Esophagus squamous epithelium (tissue), 5 donors: ENCODE results near the gene HIKESHI. TPM values are rescaled to one million over a fixed set of nuclear protein-coding genes. Genes with fewer than 3 reads are reported as not detected.

Source experiments
- DNase-seq: peaks from one replicate; lab custom pipeline; 2025; lab: John Stamatoyannopoulos, UW
- H3K27ac ChIP-seq, 4 donors: fragments of 200-600 bp; sonication (generic); one replicate each; pipeline ENCODE4 v1.5.1; 2016 to 2019; ENCODE audit warnings: mild to moderate bottlenecking in 1 of 4
- H3K27me3 ChIP-seq, 4 donors: fragments of 200-600 bp; sonication (generic); 1 replicate in 3 of 4; 2 replicates in 1 of 4; pipeline versions ENCODE4 v1.5.1 to v1.6.0; 2017 to 2021; ENCODE audit warnings: antibody characterized with exemption in 1 of 4
- H3K36me3 ChIP-seq, 3 donors: fragments of 200-600 bp; sonication (generic); one replicate each; pipeline ENCODE4 v1.5.1; 2016 to 2019
- H3K4me1 ChIP-seq, 3 donors: fragments of 200-600 bp; sonication (generic); one replicate each; pipeline ENCODE4 v1.5.1; 2017 to 2019
- H3K4me3 ChIP-seq, 4 donors: fragments of 200-600 bp; sonication (generic); 1 replicate in 3 of 4; 2 replicates in 1 of 4; pipeline ENCODE4 v1.5.1; 2016 to 2019; ENCODE audit warnings: mild to moderate bottlenecking in 2 of 4, moderate library complexity in 1 of 4
- H3K9me3 ChIP-seq, 3 donors: fragments of 200-600 bp; sonication (generic); one replicate each; pipeline ENCODE4 v1.5.1; 2016 to 2019
- POLR2A ChIP-seq, 4 donors: fragments of 450-650 bp; IDR thresholded peaks; one replicate each; pipeline ENCODE4 v1.6.1; 2017; ENCODE audit warnings: antibody characterized with exemption in 4 of 4, mild to moderate bottlenecking in 4 of 4, moderate library complexity in 3 of 4
- WGBS, 2 donors: methylation state at CpG; one replicate each; pipeline ENCODE4 v1.1.5; 2018; 5-methylcytosine and 5-hydroxymethylcytosine counted together
- intact Hi-C: fragments of 100-400 bp; cut with DNase I; formaldehyde crosslinking; loops from one replicate; pipeline ENCODE4 v1.15.0; 2022
- total RNA-seq, 4 donors: library from RNA; depleted of rRNA; stranded (reverse); fragments of >200 nt; gene quantifications; one replicate each; pipeline ENCODE4 v1.1.0, GENCODE V29; 2016
- TF ChIP-seq, protein P1 (sequence below), 6 experiments: fragments of 450-650 bp in 4 of 6; fragments of 200-600 bp in 2 of 6; sonication (generic) in 2 of 6; IDR thresholded peaks; one replicate each; pipeline ENCODE4 v1.5.1; 2016 to 2019; ENCODE audit warnings: antibody characterized with exemption in 6 of 6, mild to moderate bottlenecking in 4 of 6, moderate library complexity in 4 of 6
- donor health status: DM: yes; HTN: yes; CAD: no.

The HIKESHI gene
- total RNA-seq, 4 donors from 2014 or later = 22.4 to 35.7 (median 33.9) TPM

- Histone ChIP-seq H3K4me3 (no peak overlapping the region), H3K27me3 (no peaks in the 10 kb centered on the region), H3K27ac (no peak overlapping the region), H3K4me1 (no peaks in the 10 kb centered on the region), H3K36me3 (peaks cover 0 to 93% (median 7%) of the 10 kb centered on the region in 3 donors), H3K9me3 (no peaks in the 10 kb centered on the region)
- intact Hi-C loops = no loop called here
- TF ChIP-seq, protein P1, sequence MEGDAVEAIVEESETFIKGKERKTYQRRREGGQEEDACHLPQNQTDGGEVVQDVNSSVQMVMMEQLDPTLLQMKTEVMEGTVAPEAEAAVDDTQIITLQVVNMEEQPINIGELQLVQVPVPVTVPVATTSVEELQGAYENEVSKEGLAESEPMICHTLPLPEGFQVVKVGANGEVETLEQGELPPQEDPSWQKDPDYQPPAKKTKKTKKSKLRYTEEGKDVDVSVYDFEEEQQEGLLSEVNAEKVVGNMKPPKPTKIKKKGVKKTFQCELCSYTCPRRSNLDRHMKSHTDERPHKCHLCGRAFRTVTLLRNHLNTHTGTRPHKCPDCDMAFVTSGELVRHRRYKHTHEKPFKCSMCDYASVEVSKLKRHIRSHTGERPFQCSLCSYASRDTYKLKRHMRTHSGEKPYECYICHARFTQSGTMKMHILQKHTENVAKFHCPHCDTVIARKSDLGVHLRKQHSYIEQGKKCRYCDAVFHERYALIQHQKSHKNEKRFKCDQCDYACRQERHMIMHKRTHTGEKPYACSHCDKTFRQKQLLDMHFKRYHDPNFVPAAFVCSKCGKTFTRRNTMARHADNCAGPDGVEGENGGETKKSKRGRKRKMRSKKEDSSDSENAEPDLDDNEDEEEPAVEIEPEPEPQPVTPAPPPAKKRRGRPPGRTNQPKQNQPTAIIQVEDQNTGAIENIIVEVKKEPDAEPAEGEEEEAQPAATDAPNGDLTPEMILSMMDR (IDR thresholded peaks at IDR 0.05) = no peak
- no peak for TF ChIP-seq POLR2A (IDR thresholded peaks at IDR 0.05)
- 93% methylated on average over 2 of the region's 3 CpGs; no CpG with 5 or more reads in 1 of the 2 donors for WGBS, 2 donors
- DNase-seq = no peak
These were observed 40.7 kb upstream of the HIKESHI start for GRCh38 chr11:86261328-86261727.

GRCh38 chr11:86262387-86262786 lies 39.7 kb upstream of the HIKESHI start:
- Histone ChIP-seq H3K36me3 (peaks cover 0 to 87% (median 7%) of the 10 kb centered on the region in 3 donors), H3K27ac (no peak overlapping the region), H3K4me1 (no peaks in the 10 kb centered on the region), H3K9me3 (no peaks in the 10 kb centered on the region), H3K27me3 (no peaks in the 10 kb centered on the region), H3K4me3 (no peak overlapping the region)
- DNase-seq = no peak
- WGBS, 2 donors = 95 to 98% methylated on average over 6 of the region's 6 CpGs
- TF ChIP-seq POLR2A (IDR thresholded peaks at IDR 0.05) = no peak
- TF ChIP-seq, protein P1 (IDR thresholded peaks at IDR 0.05) = no peak
- intact Hi-C loops = no loop called here

- H3K9me3 ChIP-seq = no peaks in the 10 kb centered on the region
- intact Hi-C loops = no loop called here
- peaks cover 0 to 79% (median 0%) of the 10 kb centered on the region in 3 donors for H3K36me3 ChIP-seq
- no peak overlapping the region for H3K4me3 ChIP-seq
- H3K27ac ChIP-seq = no peak overlapping the region
- DNase-seq = no peak
- no peaks in the 10 kb centered on the region for H3K4me1 ChIP-seq
- TF ChIP-seq, protein P1 (IDR thresholded peaks at IDR 0.05) = no peak
- no peak for TF ChIP-seq POLR2A (IDR thresholded peaks at IDR 0.05)
- H3K27me3 ChIP-seq = no peaks in the 10 kb centered on the region
- WGBS, 2 donors = 93% methylated on average over 2 of the region's 2 CpGs
These were observed 37.4 kb upstream of the HIKESHI start for GRCh38 chr11:86264649-86265048.

- Histone ChIP-seq H3K4me3 (no peak overlapping the region), H3K9me3 (no peaks in the 10 kb centered on the region), H3K36me3 (peaks cover 0 to 77% (median 0%) of the 10 kb centered on the region in 3 donors), H3K27ac (no peak overlapping the region), H3K4me1 (no peaks in the 10 kb centered on the region), H3K27me3 (no peaks in the 10 kb centered on the region)
- intact Hi-C loops = no loop called here
- no peak for DNase-seq
- TF ChIP-seq, protein P1 (IDR thresholded peaks at IDR 0.05) = no peak
- TF ChIP-seq POLR2A (IDR thresholded peaks at IDR 0.05) = no peak
These were observed 36.8 kb upstream of the HIKESHI start for GRCh38 chr11:86265194-86265593.

DNA sequence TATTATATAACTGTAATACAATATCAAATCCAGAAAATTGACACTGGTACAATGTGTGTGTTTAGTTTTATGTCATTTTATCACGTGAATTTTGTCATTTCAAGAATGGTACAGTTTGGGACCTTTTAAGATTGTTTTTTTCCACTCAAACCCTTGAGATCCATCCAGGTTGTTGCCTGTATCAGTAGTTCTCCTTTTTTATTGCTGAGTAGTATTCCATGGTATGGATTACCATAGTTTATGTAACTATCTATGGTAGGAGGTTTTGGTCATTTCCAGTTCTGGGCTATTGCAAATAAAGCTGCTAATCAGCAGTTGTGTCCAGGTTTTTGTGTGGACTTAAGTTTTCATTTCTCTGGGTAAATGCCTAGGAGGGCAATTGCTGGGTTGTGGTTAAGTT lies 32.4 kb upstream of the HIKESHI start:
- Histone ChIP-seq H3K9me3 (no peaks in the 10 kb centered on the region), H3K4me3 (no peak overlapping the region), H3K27me3 (no peaks in the 10 kb centered on the region), H3K36me3 (peaks cover 0 to 53% (median 0%) of the 10 kb centered on the region in 3 donors), H3K27ac (no peak overlapping the region), H3K4me1 (no peaks in the 10 kb centered on the region)
- intact Hi-C loops = no loop called here
- no peak for DNase-seq
- 80 to 90% methylated on average over 1 of the region's 1 CpG for WGBS, 2 donors
- TF ChIP-seq, protein P1 (IDR thresholded peaks at IDR 0.05) = no peak
- TF ChIP-seq POLR2A (IDR thresholded peaks at IDR 0.05) = no peak
